Colonic mucosa (tissue), 4 donors: ENCODE measurements around the gene AGBL4. TPM values are rescaled to one million over a fixed set of nuclear protein-coding genes. Genes with fewer than 3 reads are reported as not detected.

ENCODE experiments used
- DNase-seq: peaks from one replicate; pipeline ENCODE4 v3.0.0-alpha.2; 2020
- H3K27ac ChIP-seq: fragments of 200-600 bp; one replicate; pipeline ENCODE4 v1.8.0; 2021
- H3K27me3 ChIP-seq: fragments of 200-600 bp; one replicate; pipeline ENCODE4 v1.8.0; 2021
- H3K36me3 ChIP-seq: fragments of 200-600 bp; one replicate; pipeline ENCODE4 v1.8.0; 2021
- H3K4me1 ChIP-seq: fragments of 200-600 bp; one replicate; pipeline ENCODE4 v1.8.0; 2021; ENCODE audit warnings: mild to moderate bottlenecking
- H3K4me3 ChIP-seq: fragments of 200-600 bp; one replicate; pipeline ENCODE4 v1.8.0; 2021
- H3K9ac ChIP-seq, 2 donors: one replicate each; pipeline ENCODE4 v1.7.0; 2013; ENCODE audit warnings: control low read depth in 2 of 2, low read depth in 2 of 2, low read length in 2 of 2
- H3K9me3 ChIP-seq: fragments of 200-600 bp; one replicate; pipeline ENCODE4 v1.8.0; 2021
- intact Hi-C: fragments of 100-400 bp; cut with DNase I; formaldehyde crosslinking; loops from one replicate; pipeline ENCODE4 v1.14.1; 2022
- total RNA-seq, 2 donors: library from RNA; stranded (reverse); fragmentation: NEBNext Ultra II Directional in 1 of 2; extraction: Animal tissue kit (Norgen Biotek cat#: 25700) in 1 of 2; gene quantifications; one replicate each; pipeline ENCODE4 v1.2.1, GENCODE V29; 2021
- TF ChIP-seq, protein P1 (sequence below): fragments of 200-600 bp; IDR thresholded peaks from one replicate; pipeline ENCODE4 v1.8.0; 2022; ENCODE audit warnings: antibody characterized with exemption, mild to moderate bottlenecking
- donor health status: healthy.
- donor health status: DM: no; HTN: no; CAD: no.
- donor health status: DM: no; HTN: no; CAD: no.

Gene AGBL4
- total RNA-seq, 2 donors from 2014 or later = 0.24 to 0.30 TPM

DNA sequence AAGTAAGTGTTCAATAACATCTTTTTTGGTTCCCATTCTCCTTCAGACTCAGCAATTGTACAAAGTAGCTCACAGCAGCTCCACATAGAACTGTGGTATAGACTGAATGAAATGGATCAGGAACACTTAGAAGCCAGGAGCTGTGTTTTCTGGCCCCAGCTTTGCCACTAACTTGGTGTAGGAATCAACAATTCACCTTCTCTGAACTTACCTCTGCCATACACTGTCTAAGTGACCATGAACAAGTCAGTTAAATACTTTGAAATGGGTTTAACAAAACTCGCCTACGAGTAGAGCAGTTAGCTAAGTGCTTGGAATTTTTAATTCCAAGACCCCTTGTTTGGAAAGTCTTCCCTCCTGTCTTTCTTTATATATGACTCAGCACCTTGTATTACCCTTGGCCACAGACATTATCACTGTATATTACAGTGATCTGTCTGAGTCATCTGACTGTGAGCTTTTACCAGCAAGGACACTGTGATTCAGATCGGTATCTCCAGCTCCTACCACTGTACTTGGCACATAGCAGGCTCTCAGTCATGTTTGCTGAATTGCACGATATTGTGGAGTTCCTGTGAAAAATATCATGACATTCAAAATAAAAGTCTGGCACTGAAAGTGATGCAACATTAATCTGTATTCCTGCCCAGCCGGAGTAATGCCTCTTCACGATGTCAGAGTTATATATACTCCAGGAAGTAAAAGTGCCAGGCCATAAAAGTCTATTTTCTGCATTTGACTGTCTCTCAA lies 1145.4 kb downstream of the AGBL4 start:
- Histone ChIP-seq H3K27ac (no peak overlapping the region), H3K9me3 (no peaks in the 10 kb centered on the region), H3K4me3 (no peak overlapping the region), H3K36me3 (no peaks in the 10 kb centered on the region), H3K27me3 (no peaks in the 10 kb centered on the region), H3K4me1 (no peaks in the 10 kb centered on the region), H3K9ac (no peak overlapping the region)
- DNase-seq = no peak
- TF ChIP-seq, protein P1, sequence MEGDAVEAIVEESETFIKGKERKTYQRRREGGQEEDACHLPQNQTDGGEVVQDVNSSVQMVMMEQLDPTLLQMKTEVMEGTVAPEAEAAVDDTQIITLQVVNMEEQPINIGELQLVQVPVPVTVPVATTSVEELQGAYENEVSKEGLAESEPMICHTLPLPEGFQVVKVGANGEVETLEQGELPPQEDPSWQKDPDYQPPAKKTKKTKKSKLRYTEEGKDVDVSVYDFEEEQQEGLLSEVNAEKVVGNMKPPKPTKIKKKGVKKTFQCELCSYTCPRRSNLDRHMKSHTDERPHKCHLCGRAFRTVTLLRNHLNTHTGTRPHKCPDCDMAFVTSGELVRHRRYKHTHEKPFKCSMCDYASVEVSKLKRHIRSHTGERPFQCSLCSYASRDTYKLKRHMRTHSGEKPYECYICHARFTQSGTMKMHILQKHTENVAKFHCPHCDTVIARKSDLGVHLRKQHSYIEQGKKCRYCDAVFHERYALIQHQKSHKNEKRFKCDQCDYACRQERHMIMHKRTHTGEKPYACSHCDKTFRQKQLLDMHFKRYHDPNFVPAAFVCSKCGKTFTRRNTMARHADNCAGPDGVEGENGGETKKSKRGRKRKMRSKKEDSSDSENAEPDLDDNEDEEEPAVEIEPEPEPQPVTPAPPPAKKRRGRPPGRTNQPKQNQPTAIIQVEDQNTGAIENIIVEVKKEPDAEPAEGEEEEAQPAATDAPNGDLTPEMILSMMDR = no peak
- intact Hi-C loops = no loop called here

DNA sequence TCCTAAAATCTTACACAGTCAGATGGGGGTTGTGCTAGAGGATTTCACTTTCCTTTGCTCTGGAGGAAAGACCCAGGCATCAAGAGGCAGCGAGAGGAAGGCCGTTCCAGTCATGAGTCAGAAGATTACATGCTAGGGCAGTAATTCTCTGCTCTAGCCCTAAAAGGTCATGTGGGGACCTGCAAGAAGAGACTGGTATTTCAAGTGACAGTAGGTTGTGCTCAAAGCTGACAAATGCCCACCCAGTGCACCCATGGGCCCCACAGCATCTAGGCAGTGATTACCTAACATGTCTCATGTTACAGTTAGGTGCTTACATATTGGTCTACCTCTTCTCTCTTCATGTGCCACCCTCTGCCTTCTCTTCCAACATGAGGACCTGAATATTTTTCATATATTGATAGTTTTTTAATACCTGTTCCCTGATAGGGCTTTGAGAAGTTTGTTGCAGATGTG lies 1147.4 kb downstream of the AGBL4 start:
- Histone ChIP-seq H3K9me3 (no peaks in the 10 kb centered on the region), H3K9ac (no peak overlapping the region), H3K4me1 (no peaks in the 10 kb centered on the region), H3K36me3 (no peaks in the 10 kb centered on the region), H3K4me3 (no peak overlapping the region), H3K27ac (no peak overlapping the region), H3K27me3 (no peaks in the 10 kb centered on the region)
- no peak for DNase-seq
- intact Hi-C loops = no loop called here
- TF ChIP-seq, protein P1 = no peak

DNA sequence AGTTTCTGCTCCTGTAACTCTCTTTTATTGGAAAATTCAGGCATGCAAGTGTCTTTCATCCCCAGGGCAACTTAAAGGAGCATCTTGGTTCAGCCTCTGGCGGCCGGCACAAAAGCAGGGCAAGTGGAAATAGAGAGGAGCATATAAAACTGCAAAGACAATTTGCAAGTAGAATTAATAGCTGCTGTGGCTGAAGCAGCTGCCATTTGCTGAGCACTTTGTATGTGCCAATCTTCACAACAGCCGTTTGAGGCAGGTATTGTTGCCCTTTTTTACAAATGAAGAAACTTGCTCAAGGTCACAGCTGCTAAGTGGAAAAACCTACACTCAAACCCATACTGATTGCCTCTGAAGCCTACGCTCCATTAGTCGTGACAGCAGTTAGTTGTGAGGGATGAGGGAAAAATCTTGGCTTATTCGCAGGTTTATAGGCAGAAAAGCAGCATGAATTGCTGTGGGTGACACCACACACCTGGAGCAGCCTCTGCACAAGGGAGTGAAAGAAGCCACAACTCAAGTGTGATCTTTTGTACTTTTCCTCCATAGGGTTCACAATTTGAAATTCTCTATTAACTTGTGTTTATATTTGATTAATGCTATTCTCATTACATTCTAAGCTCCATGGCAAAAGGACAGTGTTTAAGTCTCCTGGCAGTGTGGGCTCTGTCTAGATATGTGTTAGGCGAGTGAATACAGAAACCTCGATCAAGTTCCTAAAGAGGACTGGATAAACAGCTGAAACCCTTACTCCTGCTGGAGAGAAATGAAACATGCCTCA lies 1148.0 kb downstream of the AGBL4 start:
- Histone ChIP-seq H3K36me3 (no peaks in the 10 kb centered on the region), H3K9me3 (no peaks in the 10 kb centered on the region), H3K4me3 (no peak overlapping the region), H3K9ac (no peak overlapping the region), H3K4me1 (no peaks in the 10 kb centered on the region), H3K27ac (no peak overlapping the region), H3K27me3 (no peaks in the 10 kb centered on the region)
- intact Hi-C loops = no loop called here
- no peak for DNase-seq
- TF ChIP-seq, protein P1 = no peak

DNA sequence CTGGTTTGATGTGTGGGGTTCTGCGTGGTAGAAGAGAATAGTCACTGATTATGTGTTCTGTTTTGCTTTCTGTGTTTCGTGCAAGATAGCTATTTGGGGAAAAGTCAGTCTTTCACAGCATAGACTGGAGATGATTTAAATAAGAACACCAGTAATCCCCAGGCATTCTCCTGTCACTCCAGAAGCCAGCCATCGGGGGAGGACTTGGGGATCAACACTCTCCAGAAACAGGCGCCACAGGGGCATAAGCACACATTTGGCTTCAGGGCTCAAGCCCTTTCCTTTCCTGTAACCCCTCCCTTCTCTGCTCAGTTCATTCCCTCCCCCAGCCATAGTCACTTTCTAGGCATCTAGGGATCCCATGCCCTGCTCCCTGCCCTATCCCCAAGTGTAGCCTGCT lies 1149.8 kb downstream of the AGBL4 start:
- Histone ChIP-seq H3K27ac (no peak overlapping the region), H3K27me3 (no peaks in the 10 kb centered on the region), H3K4me3 (no peak overlapping the region), H3K9me3 (no peaks in the 10 kb centered on the region), H3K36me3 (no peaks in the 10 kb centered on the region), H3K4me1 (no peaks in the 10 kb centered on the region), H3K9ac (no peak overlapping the region)
- DNase-seq = no peak
- intact Hi-C loops = no loop called here
- TF ChIP-seq, protein P1 = no peak

DNA sequence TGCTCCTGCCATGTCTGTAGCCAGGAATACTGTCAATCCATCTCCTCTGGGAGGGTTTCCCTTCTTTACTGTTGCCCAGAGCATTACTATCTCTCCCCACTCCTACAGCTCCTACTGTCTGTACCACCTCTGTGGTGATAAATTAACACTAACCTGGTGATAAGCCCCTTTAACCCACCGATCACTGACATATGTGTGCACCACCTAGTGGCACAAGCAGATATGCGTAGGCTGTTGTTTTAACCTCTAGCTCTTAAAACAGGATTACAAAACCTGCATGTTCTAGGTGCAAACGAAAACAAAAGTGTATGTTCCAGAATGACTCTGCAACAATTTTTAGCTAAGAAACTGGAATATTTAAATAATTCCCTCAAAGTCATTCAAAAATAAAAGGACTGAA lies 1153.2 kb downstream of the AGBL4 start:
- no peak overlapping the region for H3K4me3 ChIP-seq
- no peak for DNase-seq
- intact Hi-C loops = no loop called here
- H3K27me3 ChIP-seq = no peaks in the 10 kb centered on the region
- H3K27ac ChIP-seq = no peak overlapping the region
- H3K9me3 ChIP-seq = no peaks in the 10 kb centered on the region
- no peak overlapping the region for H3K9ac ChIP-seq
- TF ChIP-seq, protein P1 = peak; percentile 28
- H3K36me3 ChIP-seq = no peaks in the 10 kb centered on the region
- H3K4me1 ChIP-seq = no peaks in the 10 kb centered on the region
